ENCODE data around the gene KLRC2.
"Not testable (repeated sequence)": the region's sequence is repeated elsewhere in the genome, so short reads cannot be mapped to it uniquely, and the experiment has no call there.

Gene KLRC2

DNA sequence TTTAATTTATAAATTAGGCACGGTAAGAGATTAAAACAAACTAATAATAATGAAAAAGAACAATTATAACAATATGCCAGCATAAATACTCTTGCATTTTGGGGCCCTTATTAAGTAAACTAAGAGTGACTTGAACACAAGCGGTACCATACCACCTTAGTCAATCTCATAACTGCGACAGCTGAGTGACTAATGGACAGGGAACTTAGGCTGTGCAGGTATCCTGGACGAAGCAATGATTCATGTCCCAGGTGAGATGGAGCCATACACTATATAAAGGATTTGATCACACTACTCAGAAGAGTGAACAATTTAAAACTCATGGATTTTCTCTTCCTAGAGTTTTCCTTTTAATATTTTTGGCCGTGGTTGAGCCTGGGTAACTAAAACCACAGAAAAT, 30.5 kb downstream of the KLRC2 start:
- no peak for DNase-seq (ENCODE audit: low spot score)

DNA sequence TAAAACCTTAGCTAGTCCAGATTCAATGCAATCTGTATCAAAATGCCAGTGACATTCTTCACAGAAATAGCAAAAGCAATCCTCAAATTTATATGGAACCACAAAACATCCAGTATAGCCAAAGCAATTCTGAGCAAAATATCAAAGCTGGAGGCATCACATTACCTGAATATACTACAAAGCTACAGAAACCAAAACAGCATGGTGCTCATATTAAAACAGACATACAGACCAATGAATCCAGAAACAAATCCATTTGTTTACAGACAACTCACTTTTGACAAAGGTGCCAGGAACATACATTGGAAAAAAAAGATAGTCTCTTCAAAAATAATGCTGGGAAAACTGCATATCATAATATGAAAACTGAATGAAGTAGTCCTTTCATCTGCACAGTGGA, 31.0 kb downstream of the KLRC2 start:
- DNase-seq (ENCODE audit: low spot score), result no peak

DNA sequence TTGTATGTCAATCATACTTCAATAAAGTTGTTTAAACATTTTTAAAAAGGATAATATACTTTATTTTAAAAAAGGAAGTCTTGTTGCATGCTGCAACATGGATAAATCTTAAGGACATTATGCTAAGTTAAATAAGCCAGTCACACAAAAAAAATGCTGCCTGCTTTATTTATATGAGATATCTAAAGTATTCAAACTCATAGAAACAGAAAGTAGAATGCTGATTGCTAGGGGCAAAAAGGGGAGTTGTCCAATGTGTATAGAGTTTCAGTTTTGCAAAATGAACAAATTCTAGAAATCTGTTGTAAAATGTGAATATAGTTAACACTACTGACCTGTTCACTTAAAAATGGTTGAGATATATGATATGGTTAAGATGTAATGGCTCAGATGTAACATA, 35.0 kb downstream of the KLRC2 start:
- DNase-seq (ENCODE audit: low spot score), result no peak

DNA sequence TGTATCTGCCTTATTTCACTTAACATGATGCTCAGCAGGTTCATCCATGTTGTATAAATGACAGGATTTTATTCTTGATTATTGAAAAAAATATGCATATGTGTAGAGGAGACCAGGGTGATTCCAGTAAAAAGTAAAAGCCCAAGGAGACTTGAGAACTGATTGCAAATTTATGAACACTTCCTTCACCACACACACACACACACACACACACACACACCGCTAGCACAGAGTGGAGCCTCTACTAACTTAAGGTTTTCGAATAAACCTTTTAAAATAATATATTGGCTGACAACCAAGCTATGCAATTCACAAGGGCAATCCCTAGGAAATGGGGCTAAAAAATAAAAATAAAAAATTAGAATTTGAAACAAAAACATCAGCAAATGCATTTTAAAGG, 37.6 kb downstream of the KLRC2 start:
- no peak for DNase-seq (ENCODE audit: low spot score)

DNA sequence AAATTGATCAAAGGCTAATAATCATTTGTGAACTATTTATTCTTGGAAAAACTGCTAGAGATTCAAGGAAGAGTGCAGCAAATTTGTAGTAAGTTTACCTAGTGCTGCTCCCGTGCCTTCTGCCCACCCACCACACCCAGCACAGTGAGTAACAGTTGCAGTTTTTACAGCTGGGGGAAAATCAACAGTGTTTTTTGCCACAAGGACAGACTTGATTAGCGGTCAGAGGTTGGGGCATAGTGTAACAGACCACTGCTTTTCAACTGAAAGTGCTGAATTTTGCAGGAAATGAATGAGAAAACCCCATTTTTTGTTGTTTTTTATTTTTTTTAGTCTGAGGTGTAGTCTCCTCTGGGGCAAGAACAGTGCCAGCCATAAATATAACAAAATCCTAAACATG, 38.5 kb downstream of the KLRC2 start:
- no peak for DNase-seq (ENCODE audit: low spot score)

DNA sequence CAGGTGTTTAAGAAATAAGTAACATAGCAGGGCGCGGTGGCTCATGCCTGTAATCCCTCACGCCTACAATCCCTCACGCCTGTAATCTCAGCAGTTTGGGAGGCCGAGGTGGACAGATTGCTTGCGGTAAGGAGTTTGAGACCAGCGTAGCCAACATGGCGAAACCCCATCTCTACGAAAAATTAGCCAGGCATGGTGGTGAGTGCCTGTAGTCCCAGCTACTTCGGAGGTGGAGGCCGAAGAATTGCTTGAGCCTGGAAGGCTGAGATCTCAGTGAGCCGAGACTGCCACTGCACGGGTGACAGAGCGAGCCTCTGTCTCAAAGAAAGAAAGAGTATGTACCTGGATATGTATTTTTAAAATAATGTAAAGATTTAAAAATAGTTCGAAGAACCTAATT, 39.6 kb downstream of the KLRC2 start:
- DNase-seq (ENCODE audit: low spot score), result not testable (repeated sequence)

DNA sequence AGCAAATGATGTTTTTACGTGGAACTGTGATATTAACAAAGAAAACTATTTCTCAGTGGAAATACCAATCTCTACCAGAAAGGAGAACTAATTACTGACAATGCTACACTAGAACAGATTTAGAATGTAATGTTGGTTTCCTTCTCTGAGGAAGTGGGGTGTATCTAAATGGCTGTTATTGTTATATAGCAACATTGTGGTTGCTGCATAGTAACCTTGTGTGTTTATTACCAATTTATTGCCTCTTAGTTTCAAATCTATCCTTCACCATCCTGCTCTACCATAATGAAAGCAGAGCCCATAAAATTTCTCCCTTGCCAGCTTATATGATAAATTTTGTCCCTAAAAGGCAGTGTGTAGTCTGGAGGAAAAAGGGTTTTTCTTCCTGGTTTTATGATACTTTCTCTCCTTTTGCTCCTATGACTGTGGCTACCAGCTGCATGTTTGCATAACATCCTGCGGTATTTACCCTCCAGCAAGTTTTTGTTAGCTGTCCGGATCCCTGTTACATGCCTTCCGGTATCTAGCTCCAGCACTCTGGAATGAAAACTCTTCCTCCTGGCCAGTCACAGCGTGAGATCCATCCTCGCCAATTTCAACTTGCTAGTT, 40.3 kb downstream of the KLRC2 start:
- peak; percentile 24 for DNase-seq (ENCODE audit: low spot score)

DNA sequence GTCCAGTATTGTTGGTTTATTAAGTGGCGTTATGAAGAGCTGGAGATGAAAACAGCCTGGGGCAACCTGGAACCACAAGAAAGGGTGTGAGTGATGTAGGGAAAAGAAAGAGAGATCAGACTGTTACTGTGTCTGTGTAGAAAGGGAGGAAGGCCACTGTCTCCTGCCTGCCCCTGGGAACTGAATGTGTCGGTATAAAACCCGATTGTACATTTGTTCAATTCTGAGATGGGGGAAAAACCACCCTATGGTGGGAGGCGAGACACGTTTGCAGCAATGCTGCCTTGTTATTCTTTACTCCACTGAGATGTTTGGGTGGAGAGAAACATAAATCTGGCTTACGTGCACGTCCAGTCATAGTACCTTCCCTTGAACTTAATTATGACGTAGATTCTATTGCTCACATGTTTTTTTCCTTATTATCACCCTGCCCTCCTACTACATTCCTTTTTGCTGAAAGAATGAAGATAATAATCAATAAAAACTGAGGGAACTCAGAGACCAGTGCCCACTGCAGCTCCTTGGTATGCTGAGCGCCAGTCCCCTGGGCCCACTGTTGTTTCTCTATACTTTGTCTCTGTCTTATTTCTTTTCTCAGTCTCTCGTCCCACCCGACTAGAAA, 41.2 kb downstream of the KLRC2 start:
- not testable (repeated sequence) for DNase-seq (ENCODE audit: low spot score)

DNA sequence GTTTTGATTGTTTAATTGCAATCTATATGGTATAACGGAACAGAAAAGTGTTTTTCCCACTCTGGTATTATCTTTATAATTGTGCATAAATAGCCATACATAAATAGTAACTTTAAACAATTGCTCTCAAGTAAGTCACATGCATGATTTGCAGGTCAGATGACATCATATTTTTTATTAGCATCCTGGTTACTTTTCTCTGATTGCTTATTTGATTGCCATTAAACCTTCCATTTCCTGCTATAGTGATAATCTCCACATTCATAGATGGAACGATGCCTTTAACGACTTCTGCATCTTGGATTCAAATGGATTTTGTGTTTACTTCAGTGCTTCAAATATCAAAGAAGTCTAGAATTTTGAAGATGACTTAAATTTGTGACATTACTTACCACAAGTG, 42.5 kb downstream of the KLRC2 start:
- no peak for DNase-seq (ENCODE audit: low spot score)

DNA sequence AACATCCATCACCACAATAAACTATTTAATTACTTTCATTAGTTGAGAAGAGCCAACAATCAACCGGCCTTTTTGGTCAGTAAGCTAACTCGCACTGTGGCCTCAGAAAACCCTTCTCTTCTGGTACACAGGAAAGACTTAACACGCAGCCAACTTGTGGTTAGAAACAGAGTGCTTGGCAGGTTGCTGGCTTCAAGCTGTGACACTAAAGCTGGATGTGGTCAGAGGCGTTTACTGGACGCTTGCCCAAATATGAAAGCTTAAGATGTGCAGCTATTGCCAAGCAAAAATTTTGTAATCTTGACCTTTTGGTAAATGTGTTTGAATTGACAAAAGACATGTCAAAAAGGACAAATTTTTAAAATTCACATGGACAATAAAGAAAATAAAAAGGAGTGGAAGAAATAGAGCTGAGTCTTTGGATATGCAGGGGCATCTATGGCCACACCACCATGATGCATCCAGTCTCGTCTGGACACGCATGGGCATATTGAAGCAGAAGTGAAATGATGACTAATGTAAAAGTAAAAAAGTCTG, 43.3 kb downstream of the KLRC2 start:
- peak; percentile 61 for DNase-seq (ENCODE audit: low spot score)

DNA sequence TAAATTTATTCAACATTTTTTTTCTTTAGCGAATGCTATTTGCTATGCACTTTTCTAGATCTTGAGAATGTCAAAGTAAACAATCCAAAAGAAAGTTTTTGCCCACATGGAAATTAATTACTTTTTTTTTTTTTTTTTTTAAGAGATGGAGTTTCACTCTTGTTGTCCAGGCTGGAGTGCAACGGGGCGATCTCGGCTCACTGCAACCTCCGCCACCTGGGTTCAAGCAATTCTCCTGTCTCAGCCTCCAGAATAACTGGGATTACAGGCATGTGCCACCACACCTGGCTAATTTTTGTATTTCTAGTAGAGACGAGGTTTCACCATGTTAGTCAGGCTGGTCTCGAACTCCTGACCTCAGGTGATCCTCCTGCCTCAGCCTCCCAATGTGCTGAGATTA, 44.8 kb downstream of the KLRC2 start:
- DNase-seq (ENCODE audit: low spot score), result not testable (repeated sequence)

DNA sequence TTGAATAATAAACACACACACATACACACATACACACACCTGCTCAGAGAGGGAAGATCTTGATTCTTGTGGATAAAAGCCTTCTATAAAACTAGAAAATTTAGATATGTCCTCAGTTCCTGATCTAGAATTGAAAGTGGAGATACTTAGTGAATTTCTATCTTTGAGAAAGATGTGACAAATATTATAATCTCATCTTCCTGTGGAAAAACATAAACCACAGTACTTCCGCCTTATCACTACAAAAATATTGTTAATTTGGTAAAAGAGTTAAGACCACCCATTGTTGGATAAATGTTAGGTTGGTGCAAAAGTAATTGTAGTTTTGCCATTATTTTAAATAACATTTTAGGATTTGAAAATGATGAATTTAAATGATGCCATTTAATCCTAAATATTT, 45.9 kb downstream of the KLRC2 start, which contains the start of gene KLRK1:
Gene KLRK1, minus strand, starts transcription at position 138 of the 400 bp plus-strand sequence. CDS start 1,231 bp downstream, outside the sequence.
- no peak for DNase-seq (ENCODE audit: low spot score)

DNA sequence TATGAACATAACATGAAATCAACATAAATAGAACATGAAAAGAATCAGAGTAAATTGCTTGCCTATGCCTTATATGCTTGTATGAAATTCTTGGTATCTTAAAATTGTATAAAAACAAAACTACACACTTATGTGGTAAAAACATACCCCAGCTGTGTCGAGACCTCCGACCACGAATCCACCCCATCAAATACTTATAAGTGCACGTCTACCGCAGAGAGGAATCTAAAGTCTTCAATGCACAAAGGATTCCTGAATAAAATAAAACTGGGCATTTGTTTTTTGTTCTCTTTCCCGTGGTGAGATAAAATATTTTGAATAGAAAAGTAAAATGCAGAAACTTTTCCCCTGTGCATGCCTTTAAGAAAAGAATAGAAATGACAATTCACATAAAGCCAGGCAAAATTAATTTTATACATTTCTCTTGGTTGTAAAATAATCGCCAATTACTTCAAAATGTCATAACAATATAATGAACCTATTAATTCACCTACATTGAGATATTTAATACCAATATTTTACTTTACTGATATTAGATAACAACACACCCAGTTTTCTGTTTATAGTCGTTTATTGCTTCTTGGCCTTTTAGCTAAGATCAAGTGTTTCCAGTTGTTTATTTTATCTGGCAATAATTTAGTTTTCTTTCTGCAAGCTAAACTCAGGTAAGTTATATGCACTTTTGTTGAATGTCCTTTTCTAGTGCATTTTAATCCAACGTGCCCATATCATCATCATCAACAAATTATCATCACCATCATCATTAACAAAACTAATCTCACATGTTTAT, 47.0 kb downstream of the KLRC2 start:
- DNase-seq (ENCODE audit: low spot score), result no peak

DNA sequence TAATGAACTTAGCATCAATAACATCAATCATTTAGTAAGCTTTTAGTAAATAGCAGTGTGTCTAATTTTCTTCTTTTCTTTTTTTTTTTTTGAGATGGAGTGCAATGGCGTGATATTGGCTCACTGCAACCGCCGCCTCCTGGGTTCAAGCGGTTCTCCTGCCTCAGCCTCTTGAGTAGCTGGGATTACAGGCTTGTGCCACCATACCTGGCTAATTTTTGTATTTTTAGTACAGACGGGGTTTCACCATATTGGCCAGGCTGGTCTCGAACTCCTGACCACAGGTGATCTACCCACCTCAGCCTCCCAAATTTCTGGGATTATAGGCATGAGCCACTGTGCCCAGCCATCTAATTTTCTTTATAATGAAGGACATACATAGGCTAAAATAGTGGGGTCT, 48.3 kb downstream of the KLRC2 start:
- DNase-seq (ENCODE audit: low spot score), result not testable (repeated sequence)

DNA sequence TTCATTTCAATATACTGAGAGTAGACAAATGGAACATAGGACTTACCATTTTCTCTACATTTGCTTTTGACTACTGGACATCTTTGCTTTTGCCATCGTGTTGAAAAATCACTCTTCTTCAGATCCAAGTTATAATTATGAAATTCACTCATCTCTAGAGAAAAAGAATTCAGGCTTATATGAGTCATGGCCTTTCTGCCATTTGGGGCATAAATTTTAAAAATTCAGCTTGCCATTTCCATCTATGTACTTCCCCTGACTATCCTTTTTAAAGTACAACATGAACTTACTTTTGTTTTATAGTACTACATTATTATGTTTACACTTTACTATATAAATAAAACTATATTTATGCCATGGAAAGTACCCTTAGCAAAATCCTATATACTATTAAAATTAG, 49.0 kb downstream of the KLRC2 start:
- DNase-seq (ENCODE audit: low spot score), result no peak

DNA sequence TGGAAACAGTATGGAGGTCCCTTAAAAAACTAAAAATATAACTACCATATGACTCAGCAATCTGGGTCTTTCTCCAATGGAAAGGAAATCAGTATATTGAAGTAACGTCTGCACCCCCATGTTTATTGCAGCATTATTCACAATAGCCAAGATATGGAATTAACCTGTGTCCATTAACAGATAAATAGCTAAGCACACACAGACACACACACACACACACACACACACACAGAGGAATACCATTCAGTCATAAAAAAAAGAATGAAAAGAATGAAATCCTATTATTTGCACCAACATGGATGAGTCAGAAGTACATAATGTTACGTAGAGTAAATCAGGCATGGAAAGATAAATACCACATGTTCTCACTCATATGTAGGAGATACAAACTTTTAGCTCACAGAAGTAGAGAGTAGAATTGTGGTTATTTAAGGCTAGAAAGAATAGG, 50.6 kb downstream of the KLRC2 start:
- no peak for DNase-seq (ENCODE audit: low spot score)

DNA sequence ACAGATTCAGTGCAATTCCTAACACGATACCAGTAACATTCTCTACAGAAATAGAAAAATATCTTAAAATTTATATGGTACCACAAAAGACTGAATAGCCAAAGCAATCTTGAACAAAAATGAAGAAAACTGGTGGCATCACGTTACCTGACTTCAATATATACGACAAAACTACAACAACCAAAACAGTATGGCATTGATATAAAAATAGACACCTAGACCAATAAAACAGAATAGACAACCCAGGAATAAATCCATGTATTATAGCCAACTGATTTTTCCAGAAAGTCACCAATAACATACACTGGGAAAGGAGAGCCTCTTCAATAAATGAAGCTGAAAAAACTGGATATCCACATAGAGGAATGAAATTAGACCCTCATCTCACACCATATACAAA, 51.6 kb downstream of the KLRC2 start:
- no peak for DNase-seq (ENCODE audit: low spot score)

DNA sequence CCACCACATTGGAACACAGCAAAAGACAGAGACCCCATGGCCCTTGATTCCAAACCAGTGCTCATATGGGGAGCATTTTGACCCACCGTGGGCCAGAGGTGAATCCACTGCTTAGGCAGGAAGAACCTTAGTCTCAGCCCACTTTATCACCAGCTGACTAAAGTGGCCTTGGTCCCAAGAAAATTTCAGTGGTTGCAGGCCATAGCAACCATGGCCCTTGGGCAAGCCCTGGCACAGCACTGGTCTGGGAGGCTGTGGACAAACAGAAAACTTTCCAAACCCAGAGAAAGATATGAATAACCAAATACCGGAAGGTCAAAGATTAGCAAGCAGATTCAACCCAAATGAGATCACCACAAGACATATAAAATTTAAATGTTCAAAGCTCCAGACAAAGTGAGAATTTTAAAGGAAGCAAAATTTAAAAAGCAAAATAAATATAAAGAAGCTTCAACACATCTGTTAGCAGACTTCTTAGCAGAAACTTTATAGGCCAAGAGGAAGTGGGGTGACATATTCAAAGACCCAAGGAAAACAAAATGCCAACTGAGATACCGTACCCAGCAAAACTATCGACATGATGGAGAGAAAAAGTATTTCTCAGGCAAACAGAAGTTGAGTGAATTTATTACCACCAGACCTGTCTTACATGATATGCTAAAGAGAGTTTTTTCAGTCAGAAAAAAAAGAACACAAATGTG, 53.7 kb downstream of the KLRC2 start:
- DNase-seq (ENCODE audit: low spot score), result no peak

Data from pons (tissue), 1 donor.